ENCODE data around the gene TBX2. TPM values are rescaled to one million over a fixed set of nuclear protein-coding genes. Genes with fewer than 3 reads are reported as not detected.

The TBX2 gene
- total RNA-seq, 4 donors from 2014 or later = 19.0 to 33.6 (median 22.8) TPM

DNA sequence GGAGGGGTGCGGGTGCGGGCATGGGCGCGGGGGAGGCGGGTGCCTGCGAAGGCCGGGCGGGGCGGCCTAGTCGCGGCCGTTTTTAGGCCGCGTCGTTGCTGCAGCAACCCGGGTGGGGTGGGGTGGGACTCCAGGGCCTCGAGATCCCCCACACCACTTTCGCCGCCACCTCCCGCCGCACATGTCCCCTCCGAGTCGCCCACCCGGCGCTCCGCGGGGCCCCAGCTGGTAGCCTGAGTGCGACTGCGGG lies 11.3 kb downstream of the TBX2 start:
- H3K27ac ChIP-seq = peak overlapping the region; percentile 64 to 94 (median 92)
- H3K36me3 ChIP-seq = peaks cover 0 to 14% of the 10 kb centered on the region in 2 donors
- no CpG with 5 or more reads among the region's 29 CpGs for WGBS, 2 donors (ENCODE audit: low coverage in 1 of 2)
- H3K4me1 ChIP-seq = peaks cover 0 to 88% (median 31%) of the 10 kb centered on the region in 3 donors
- no peak for ATAC-seq
- no peaks in the 10 kb centered on the region for H3K9me3 ChIP-seq
- TF ChIP-seq, protein P1, sequence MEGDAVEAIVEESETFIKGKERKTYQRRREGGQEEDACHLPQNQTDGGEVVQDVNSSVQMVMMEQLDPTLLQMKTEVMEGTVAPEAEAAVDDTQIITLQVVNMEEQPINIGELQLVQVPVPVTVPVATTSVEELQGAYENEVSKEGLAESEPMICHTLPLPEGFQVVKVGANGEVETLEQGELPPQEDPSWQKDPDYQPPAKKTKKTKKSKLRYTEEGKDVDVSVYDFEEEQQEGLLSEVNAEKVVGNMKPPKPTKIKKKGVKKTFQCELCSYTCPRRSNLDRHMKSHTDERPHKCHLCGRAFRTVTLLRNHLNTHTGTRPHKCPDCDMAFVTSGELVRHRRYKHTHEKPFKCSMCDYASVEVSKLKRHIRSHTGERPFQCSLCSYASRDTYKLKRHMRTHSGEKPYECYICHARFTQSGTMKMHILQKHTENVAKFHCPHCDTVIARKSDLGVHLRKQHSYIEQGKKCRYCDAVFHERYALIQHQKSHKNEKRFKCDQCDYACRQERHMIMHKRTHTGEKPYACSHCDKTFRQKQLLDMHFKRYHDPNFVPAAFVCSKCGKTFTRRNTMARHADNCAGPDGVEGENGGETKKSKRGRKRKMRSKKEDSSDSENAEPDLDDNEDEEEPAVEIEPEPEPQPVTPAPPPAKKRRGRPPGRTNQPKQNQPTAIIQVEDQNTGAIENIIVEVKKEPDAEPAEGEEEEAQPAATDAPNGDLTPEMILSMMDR (IDR thresholded peaks at IDR 0.05) = no peak
- peak in 1 of 2 donors; percentile 19 for TF ChIP-seq POLR2A (IDR thresholded peaks at IDR 0.05)
- H3K4me3 ChIP-seq = peak overlapping the region; percentile 53 to 72
- peaks cover 31% of the 10 kb centered on the region for H3K27me3 ChIP-seq

DNA sequence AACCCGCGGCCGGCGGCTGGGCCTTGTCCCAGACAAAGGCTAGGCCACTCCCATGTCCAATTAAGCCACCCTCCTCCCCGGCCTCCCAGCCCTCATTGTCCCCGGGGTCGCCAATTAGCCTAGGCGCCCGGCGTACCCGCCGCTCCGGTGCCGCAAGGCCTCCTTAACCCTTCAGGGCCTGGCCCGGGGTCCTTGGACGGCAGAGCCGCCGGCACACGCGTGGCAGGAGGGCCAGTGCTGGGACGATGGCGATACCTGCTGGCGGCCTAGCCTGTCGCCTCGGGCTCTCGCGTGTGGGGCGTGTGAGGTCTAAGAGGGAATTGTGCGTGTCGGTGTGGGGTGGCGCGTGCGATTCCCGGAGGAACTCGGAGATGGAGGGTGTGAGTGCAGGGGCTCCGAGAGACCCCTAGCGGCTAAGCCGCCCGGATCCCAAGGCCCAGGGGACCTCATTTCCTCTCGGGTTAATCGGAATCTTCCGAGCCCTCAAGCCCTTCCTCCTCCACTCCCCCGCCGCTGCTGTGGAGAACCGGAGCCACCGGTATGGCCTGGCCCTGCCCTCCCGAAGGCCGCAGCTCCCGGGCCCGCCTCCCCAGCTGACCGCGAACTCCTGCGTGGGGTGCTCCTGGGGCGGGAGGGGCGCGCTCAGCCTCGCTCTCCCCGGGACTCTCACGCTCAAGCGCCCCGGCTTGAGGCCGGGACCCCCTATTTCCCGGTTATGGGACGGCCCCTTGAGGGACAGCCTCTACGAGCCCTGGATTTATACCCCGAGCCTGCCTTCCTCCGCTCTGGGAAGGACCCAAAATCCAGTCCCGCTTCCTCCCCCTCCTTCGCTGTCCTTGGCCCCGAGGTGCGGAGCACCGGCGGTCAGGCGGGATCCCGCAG lies 11.9 kb downstream of the TBX2 start:
- Histone ChIP-seq H3K4me3 (peak overlapping the region; percentile 53 to 72), H3K9me3 (no peaks in the 10 kb centered on the region), H3K4me1 (peaks cover 0 to 88% (median 33%) of the 10 kb centered on the region in 3 donors), H3K36me3 (peaks cover 0 to 9% of the 10 kb centered on the region in 2 donors), H3K27ac (peak overlapping the region; percentile 64 to 94 (median 92)), H3K27me3 (peaks cover 27% of the 10 kb centered on the region)
- peak; percentile 46 for ATAC-seq
- TF ChIP-seq POLR2A (IDR thresholded peaks at IDR 0.05) = no peak
- TF ChIP-seq POLR2AphosphoS5 (IDR thresholded peaks at IDR 0.05) = no peak
- TF ChIP-seq EP300 (IDR thresholded peaks at IDR 0.05) = no peak
- TF ChIP-seq, protein P1 (IDR thresholded peaks at IDR 0.05) = peak in 2 of 4 experiments; percentile 5 to 31
- WGBS, 2 donors (ENCODE audit: low coverage in 1 of 2) = 0% methylated on average over 1 to 5 of the region's 75 CpGs

DNA sequence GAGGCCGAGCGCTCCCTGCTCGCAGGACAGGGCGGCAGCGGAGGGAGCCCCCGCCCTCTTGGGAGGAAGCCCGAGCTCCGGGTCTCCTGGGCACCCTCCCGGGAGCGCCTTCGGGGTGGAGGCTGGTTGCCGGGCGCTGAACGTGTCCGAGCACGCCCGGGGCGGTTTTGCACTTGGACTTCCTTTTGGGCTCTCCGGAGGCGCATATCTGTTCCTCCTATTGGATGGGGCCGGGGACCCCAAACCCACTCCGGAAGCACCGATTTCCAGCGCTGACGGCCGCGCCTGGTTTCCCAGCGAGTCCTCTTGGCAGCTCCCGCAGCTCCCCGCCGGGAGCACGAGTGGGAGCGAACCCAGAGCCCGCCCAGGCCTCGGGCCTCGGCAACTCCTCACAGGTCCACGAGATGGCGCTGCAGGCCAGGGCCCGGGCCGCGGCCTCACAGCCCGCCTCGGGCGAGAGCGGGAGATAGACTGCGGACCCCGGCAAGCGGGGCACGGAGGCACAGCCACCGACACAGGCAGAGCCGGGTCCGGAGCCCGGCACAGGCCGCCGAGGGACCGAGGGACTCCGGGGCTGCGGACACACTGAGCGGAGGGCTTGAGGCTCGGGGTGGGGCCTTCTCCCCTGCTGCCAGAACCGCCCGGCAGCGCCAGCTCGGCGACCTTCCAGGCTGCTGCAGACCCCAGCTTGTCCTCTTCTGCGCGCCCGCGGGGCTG lies 12.7 kb downstream of the TBX2 start:
- peak; percentile 80 for ATAC-seq
- TF ChIP-seq EP300 (IDR thresholded peaks at IDR 0.05) (no peak), POLR2AphosphoS5 (IDR thresholded peaks at IDR 0.05) (peak; percentile 40), POLR2A (IDR thresholded peaks at IDR 0.05) (peak in 1 of 2 donors; percentile 37)
- TF ChIP-seq, protein P1 (IDR thresholded peaks at IDR 0.05) = peak; percentile 98 to 99 (median 98)
- H3K27me3 ChIP-seq = peaks cover 27% of the 10 kb centered on the region

DNA sequence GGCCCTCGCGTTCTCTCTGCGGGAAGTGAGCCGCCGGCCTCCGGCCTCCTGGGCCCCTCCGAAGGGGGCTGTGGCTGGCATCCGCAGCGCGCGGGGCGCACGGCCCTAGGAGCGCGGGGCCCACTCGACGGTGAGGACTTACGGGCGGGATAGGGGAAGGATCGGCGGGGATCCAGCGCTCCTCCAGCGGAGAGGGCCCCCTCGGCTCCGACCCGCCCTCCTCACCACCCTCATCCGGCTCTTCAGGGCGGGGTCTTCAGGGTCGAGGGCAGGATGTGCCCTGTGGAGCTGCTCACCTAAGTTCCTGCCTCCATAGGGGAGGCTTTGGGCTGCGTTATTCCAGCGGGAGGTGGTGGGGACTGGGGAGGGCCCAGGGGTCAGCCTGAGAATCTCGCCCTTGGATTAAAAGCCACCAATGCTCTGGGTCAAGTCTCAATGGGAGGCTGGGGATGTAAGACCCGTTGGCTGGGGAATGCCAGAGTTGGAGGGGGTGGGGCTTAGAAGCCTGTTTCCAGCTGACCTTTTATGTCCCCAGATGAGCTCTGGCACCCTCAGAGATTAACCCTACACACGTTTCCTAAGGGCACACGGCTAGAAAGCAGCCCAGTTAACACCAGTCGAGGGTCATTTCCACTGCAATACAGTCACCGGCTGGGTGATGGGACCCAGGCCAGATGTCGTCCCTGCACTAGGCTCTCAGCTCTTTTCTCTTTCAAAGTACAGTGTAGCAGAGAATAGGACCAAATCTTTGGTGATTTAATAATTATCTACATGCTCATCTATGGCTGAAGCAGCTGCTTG lies 13.4 kb downstream of the TBX2 start:
- peak; percentile 0 for ATAC-seq

More for the DNA sequence above, 12.7 kb downstream of the TBX2 start:
- Histone ChIP-seq H3K4me1 (peaks cover 0 to 88% (median 40%) of the 10 kb centered on the region in 3 donors), H3K27ac (peak overlapping the region; percentile 64 to 94 (median 92)), H3K9me3 (no peaks in the 10 kb centered on the region), H3K4me3 (peak overlapping the region; percentile 53 to 72), H3K36me3 (peaks cover 0 to 9% of the 10 kb centered on the region in 2 donors)
- no CpG with 5 or more reads among the region's 69 CpGs for WGBS, 2 donors (ENCODE audit: low coverage in 1 of 2)

More for the DNA sequence above, 13.4 kb downstream of the TBX2 start:
- no peaks in the 10 kb centered on the region for H3K9me3 ChIP-seq
- H3K36me3 ChIP-seq = peaks cover 0 to 6% of the 10 kb centered on the region in 2 donors
- peak overlapping the region; percentile 64 to 94 (median 92) for H3K27ac ChIP-seq
- 0 to 48% methylated on average over 1 to 3 of the region's 38 CpGs for WGBS, 2 donors (ENCODE audit: low coverage in 1 of 2)
- H3K4me3 ChIP-seq = peak overlapping the region; percentile 53 to 72
- TF ChIP-seq, protein P1 (IDR thresholded peaks at IDR 0.05) = no peak
- no peak for TF ChIP-seq EP300 (IDR thresholded peaks at IDR 0.05)
- TF ChIP-seq POLR2A (IDR thresholded peaks at IDR 0.05) = no peak
- no peak for TF ChIP-seq POLR2AphosphoS5 (IDR thresholded peaks at IDR 0.05)
- peaks cover 21% of the 10 kb centered on the region for H3K27me3 ChIP-seq
- peaks cover 0 to 83% (median 40%) of the 10 kb centered on the region in 3 donors for H3K4me1 ChIP-seq
